Mesothelial cell of epicardium (in vitro differentiated cells): ENCODE measurements around the gene INSC. TPM values are rescaled to one million over a fixed set of nuclear protein-coding genes. Genes with fewer than 3 reads are reported as not detected.

Experiments
- DNase-seq, 2 experiments: peaks; one replicate each; pipeline ENCODE4 v3.0.0; 2021; ENCODE audit warnings: low spot score in 2 of 2; ENCODE audit not compliant: unreplicated experiment in 2 of 2
- H3K27ac Mint-ChIP-seq: 2 replicates; pipeline ENCODE4 v1.8.0; 2021; ENCODE audit warnings: mixed read lengths
- H3K27me3 Mint-ChIP-seq: 2 replicates; pipeline ENCODE4 v1.8.0; 2021; ENCODE audit warnings: low read depth, mixed read lengths
- H3K36me3 Mint-ChIP-seq: 2 replicates; pipeline ENCODE4 v1.8.0; 2021; ENCODE audit warnings: mixed read lengths
- H3K4me1 Mint-ChIP-seq: 2 replicates; pipeline ENCODE4 v1.8.0; 2021; ENCODE audit warnings: mixed read lengths
- H3K4me3 Mint-ChIP-seq: 2 replicates; pipeline ENCODE4 v1.8.0; 2021; ENCODE audit warnings: mild to moderate bottlenecking, moderate library complexity, mixed read lengths
- H3K9me3 Mint-ChIP-seq: 2 replicates; pipeline ENCODE4 v1.8.0; 2021; ENCODE audit warnings: mixed read lengths
- CTCF ChIP-seq: fragments of 200-600 bp; sonication (generic); IDR thresholded peaks from one replicate; pipeline ENCODE4 v1.5.0; 2021; ENCODE audit warnings: antibody characterized with exemption; ENCODE audit not compliant: unreplicated experiment
- total RNA-seq: library from RNA; stranded (reverse); gene quantifications from 3 replicates; pipeline ENCODE4 v1.2.1, GENCODE V29; 2021

INSC gene
- total RNA-seq, 1 donor from 2014 or later: not detected

GRCh38 chr11:15248749-15249148, 134.0 kb downstream of the INSC start:
- Mint-ChIP-seq H3K36me3 (no peaks in the 10 kb centered on the region), H3K9me3 (peaks cover 7% of the 10 kb centered on the region)

DNA sequence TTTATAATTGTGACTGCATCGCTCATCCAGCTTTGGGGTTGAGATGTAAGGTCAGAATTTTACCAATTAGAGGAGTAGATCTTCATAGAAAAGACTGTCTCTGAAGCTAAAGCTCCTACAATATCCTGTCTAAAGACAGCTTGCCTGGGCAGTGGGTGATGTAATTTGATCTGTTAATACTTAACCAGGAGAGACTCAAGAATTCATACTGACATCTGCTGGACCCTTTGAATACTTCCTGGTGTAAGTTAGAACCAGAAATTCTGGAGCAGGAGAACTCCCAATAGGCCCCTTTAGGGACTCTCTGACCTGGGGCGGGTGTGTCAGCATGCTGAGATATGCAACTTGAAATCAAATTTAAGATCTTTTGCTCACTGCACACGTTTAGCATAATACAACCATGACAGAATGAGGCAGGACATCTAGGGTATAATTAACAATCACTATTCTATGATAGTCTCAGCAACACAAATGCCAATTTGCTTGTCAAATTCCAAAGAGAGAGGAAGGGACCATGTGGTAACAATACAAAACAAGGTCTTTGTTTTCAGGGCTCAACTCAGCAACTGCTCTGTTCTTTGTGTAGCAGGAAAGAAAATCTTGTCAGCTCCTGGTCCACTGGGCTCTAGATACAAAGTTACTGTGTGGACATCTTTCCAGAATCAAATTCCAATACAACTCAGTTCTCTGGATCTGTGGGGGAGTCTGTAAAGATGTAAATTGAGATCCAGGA, 143.9 kb downstream of the INSC start:
- no peaks in the 10 kb centered on the region for H3K27me3 Mint-ChIP-seq
- peaks cover 12% of the 10 kb centered on the region for H3K4me1 Mint-ChIP-seq
- peak overlapping the region; percentile 44 for H3K27ac Mint-ChIP-seq
- no peak for TF ChIP-seq CTCF
- no peak overlapping the region for H3K4me3 Mint-ChIP-seq
- peaks cover 4% of the 10 kb centered on the region for H3K9me3 Mint-ChIP-seq
- DNase-seq: no peak
- no peaks in the 10 kb centered on the region for H3K36me3 Mint-ChIP-seq

More at GRCh38 chr11:15248749-15249148, 134.0 kb downstream of the INSC start:
- DNase-seq: no peak
- H3K4me3 Mint-ChIP-seq: no peak overlapping the region
- TF ChIP-seq CTCF: no peak
- H3K4me1 Mint-ChIP-seq: no peaks in the 10 kb centered on the region
- no peak overlapping the region for H3K27ac Mint-ChIP-seq
- H3K27me3 Mint-ChIP-seq: peaks cover 37% of the 10 kb centered on the region

DNA sequence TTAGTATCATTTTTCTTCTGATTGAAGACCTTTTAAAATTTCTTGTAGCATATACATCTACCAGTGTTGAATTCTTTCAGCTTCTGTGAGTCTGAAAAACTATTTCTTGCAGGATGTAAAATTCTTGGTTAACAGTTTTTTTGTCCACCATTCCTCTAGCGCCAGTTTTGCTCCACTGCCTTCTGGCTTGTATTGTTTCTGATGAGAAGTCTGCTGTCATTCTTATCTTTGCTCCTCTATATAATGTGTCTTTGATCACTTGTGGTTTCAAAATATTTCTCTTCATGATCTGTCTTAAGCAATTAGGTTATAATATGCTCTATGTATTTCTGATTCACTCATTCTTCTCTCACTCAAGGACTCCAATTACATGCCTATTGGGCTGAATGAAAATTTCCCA, 152.3 kb downstream of the INSC start:
- Mint-ChIP-seq H3K27ac (no peak overlapping the region), H3K4me1 (no peaks in the 10 kb centered on the region), H3K4me3 (no peak overlapping the region), H3K27me3 (no peaks in the 10 kb centered on the region), H3K9me3 (peaks cover 37% of the 10 kb centered on the region), H3K36me3 (no peaks in the 10 kb centered on the region)
- DNase-seq: no peak
- TF ChIP-seq CTCF: no peak

DNA sequence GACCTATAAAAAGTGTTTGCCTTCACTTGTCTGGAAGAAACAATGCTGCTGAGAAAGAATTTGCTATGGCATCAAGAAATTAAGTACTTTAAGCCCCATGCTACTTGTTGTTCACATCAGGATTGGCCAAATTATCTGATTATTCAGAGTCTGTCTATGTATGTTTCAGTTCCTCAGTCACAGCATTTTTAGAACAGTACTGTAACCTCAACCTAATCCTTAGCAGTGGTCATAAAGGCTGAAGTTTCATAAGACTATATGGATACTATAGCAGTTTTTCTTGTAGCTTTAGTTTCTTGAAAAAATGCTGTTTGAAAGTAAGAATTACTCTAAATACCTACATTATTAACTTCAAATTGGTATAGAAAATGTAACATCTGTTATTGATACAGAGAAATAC, 153.9 kb downstream of the INSC start:
- Mint-ChIP-seq H3K27me3 (no peaks in the 10 kb centered on the region), H3K4me1 (no peaks in the 10 kb centered on the region), H3K36me3 (no peaks in the 10 kb centered on the region), H3K27ac (no peak overlapping the region), H3K4me3 (no peak overlapping the region), H3K9me3 (peaks cover 32% of the 10 kb centered on the region)
- DNase-seq: no peak
- no peak for TF ChIP-seq CTCF

GRCh38 chr11:15275141-15275540, 160.4 kb downstream of the INSC start:
- Mint-ChIP-seq H3K9me3 (no peaks in the 10 kb centered on the region), H3K4me1 (peaks cover 5% of the 10 kb centered on the region), H3K27ac (no peak overlapping the region), H3K36me3 (no peaks in the 10 kb centered on the region), H3K27me3 (peaks cover 1% of the 10 kb centered on the region), H3K4me3 (no peak overlapping the region)
- no peak for TF ChIP-seq CTCF
- no peak for DNase-seq
